Measurements from ENCODE around the gene PNMT.

DNA sequence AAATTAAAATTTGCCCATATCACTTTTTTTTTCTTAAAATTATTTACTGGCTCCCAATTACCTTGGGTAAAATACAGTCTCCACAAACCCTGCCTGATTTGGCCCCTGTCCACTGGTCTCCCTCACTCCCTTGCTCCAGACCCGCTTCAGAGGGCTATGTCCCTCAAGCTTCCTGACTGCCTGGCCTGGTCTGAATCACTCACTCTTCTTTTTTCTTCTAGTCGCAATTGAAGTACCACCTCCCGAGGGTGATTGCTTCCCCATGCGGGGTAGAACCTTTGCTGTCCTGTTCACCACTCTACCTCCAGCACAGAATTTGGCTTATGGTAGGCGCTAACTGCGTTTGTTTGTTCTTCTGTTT lies 20.2 kb downstream of the PNMT start:
- TF ChIP-seq, protein P1, sequence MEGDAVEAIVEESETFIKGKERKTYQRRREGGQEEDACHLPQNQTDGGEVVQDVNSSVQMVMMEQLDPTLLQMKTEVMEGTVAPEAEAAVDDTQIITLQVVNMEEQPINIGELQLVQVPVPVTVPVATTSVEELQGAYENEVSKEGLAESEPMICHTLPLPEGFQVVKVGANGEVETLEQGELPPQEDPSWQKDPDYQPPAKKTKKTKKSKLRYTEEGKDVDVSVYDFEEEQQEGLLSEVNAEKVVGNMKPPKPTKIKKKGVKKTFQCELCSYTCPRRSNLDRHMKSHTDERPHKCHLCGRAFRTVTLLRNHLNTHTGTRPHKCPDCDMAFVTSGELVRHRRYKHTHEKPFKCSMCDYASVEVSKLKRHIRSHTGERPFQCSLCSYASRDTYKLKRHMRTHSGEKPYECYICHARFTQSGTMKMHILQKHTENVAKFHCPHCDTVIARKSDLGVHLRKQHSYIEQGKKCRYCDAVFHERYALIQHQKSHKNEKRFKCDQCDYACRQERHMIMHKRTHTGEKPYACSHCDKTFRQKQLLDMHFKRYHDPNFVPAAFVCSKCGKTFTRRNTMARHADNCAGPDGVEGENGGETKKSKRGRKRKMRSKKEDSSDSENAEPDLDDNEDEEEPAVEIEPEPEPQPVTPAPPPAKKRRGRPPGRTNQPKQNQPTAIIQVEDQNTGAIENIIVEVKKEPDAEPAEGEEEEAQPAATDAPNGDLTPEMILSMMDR (IDR thresholded peaks at IDR 0.05) = no peak
- no peak for TF ChIP-seq ZFX (IDR thresholded peaks at IDR 0.05; ENCODE audit: borderline replicate concordance)

Data from 22Rv1 (cell line).